Ishikawa (cell line): ENCODE results near the gene PLSCR4.

Experiments used
- CEBPB ChIP-seq: IDR thresholded peaks from 2 replicates; pipeline ENCODE4 v1.6.1; 2012
- EGR1 ChIP-seq: IDR thresholded peaks from 2 replicates; pipeline ENCODE4 v1.6.1; 2012
- EP300 ChIP-seq: IDR thresholded peaks from 2 replicates; pipeline ENCODE4 v1.6.1; 2012; ENCODE audit warnings: borderline replicate concordance
- FOXM1 ChIP-seq: IDR thresholded peaks from 2 replicates; pipeline ENCODE4 v1.6.1; 2012; ENCODE audit warnings: low read depth, borderline replicate concordance
- NFIC ChIP-seq: IDR thresholded peaks from 2 replicates; pipeline ENCODE4 v1.6.1; 2012
- RAD21 ChIP-seq: IDR thresholded peaks from 2 replicates; pipeline ENCODE4 v1.6.1; 2012; ENCODE audit warnings: low read depth
- TAF1 ChIP-seq: IDR thresholded peaks from 2 replicates; pipeline ENCODE4 v1.6.1; 2012; ENCODE audit warnings: low read depth, mild to moderate bottlenecking
- TCF12 ChIP-seq: IDR thresholded peaks from 2 replicates; pipeline ENCODE4 v1.6.1; 2012; ENCODE audit warnings: low read depth
- TEAD4 ChIP-seq: IDR thresholded peaks from 2 replicates; pipeline ENCODE4 v1.6.1; 2012
- YY1 ChIP-seq: IDR thresholded peaks from 2 replicates; pipeline ENCODE4 v1.6.1; 2012; ENCODE audit warnings: low read depth
- ZBTB7A ChIP-seq: IDR thresholded peaks from 2 replicates; pipeline ENCODE4 v1.6.1; 2012; ENCODE audit warnings: low read depth
- TF ChIP-seq, protein P1 (sequence below): IDR thresholded peaks from 2 replicates; pipeline ENCODE4 v1.6.1; 2012; ENCODE audit warnings: low read depth, mild to moderate bottlenecking
- TF ChIP-seq, protein P2 (sequence below): IDR thresholded peaks from 2 replicates; pipeline ENCODE4 v1.6.1; 2012
- TF ChIP-seq, protein P3 (sequence below): IDR thresholded peaks from 2 replicates; pipeline ENCODE4 v1.6.1; 2012

DNA sequence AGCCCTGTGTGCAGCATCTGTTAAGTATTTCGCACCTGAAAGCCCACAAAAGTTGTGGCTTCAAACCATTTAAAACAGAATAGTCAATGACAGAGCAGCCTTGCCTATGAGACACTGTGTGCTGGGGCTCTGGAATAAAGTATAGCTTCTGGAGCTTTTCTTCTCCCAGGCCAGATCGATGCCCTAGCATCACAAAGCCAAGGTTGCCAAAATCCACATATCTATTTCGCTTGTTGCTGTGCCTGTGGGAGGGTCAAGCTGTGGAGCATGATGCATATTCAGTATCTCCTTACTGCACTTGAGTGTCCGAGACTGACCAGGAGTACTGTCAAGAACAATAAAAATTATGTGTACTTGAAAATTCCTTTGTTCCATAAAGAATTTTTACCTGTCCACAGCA is 97.5 kb downstream of the PLSCR4 start:
- TF ChIP-seq NFIC: no peak
- TF ChIP-seq, protein P1, sequence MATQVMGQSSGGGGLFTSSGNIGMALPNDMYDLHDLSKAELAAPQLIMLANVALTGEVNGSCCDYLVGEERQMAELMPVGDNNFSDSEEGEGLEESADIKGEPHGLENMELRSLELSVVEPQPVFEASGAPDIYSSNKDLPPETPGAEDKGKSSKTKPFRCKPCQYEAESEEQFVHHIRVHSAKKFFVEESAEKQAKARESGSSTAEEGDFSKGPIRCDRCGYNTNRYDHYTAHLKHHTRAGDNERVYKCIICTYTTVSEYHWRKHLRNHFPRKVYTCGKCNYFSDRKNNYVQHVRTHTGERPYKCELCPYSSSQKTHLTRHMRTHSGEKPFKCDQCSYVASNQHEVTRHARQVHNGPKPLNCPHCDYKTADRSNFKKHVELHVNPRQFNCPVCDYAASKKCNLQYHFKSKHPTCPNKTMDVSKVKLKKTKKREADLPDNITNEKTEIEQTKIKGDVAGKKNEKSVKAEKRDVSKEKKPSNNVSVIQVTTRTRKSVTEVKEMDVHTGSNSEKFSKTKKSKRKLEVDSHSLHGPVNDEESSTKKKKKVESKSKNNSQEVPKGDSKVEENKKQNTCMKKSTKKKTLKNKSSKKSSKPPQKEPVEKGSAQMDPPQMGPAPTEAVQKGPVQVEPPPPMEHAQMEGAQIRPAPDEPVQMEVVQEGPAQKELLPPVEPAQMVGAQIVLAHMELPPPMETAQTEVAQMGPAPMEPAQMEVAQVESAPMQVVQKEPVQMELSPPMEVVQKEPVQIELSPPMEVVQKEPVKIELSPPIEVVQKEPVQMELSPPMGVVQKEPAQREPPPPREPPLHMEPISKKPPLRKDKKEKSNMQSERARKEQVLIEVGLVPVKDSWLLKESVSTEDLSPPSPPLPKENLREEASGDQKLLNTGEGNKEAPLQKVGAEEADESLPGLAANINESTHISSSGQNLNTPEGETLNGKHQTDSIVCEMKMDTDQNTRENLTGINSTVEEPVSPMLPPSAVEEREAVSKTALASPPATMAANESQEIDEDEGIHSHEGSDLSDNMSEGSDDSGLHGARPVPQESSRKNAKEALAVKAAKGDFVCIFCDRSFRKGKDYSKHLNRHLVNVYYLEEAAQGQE: no peak
- no peak for TF ChIP-seq FOXM1
- no peak for TF ChIP-seq YY1
- no peak for TF ChIP-seq TEAD4
- TF ChIP-seq RAD21: no peak
- no peak for TF ChIP-seq EGR1
- no peak for TF ChIP-seq EP300
- TF ChIP-seq, protein P2, sequence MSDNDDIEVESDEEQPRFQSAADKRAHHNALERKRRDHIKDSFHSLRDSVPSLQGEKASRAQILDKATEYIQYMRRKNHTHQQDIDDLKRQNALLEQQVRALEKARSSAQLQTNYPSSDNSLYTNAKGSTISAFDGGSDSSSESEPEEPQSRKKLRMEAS: no peak
- no peak for TF ChIP-seq TCF12
- TF ChIP-seq, protein P3, sequence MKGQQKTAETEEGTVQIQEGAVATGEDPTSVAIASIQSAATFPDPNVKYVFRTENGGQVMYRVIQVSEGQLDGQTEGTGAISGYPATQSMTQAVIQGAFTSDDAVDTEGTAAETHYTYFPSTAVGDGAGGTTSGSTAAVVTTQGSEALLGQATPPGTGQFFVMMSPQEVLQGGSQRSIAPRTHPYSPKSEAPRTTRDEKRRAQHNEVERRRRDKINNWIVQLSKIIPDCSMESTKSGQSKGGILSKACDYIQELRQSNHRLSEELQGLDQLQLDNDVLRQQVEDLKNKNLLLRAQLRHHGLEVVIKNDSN: no peak
- TF ChIP-seq ZBTB7A: no peak
- no peak for TF ChIP-seq CEBPB
- TF ChIP-seq TAF1: no peak
